Measurements from ENCODE around the gene RBM4. TPM values are rescaled to one million over a fixed set of nuclear protein-coding genes. Genes with fewer than 3 reads are reported as not detected.

Gene RBM4
- polyA plus RNA-seq, 1 experiment = 183 TPM

DNA sequence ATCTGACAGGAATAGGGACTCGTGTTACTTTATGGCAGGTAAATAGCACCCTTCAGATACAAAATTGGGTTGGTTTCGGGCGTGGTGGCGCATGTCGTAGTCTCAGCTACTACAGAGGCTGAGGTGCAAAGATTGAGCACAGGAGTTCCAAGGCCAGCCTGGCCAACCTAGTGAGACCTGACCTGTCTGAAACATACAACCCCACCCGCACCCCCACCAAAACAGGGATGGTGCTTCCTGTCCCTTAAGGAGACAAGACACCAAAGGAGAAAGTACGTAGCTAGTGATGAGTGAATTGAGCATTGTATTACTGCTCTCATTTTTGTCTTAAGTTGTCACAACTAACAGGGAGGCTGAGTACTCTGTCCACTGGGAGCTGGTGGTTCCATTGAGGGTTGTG lies 14.1 kb downstream of the RBM4 start:
- H3K27me3 ChIP-seq (ENCODE audit: control insufficient read depth, insufficient read depth, low read length) = no peaks in the 10 kb centered on the region
- POLR2A ChIA-PET = no interaction called here
- H3K4me3 ChIP-seq (ENCODE audit: low read depth, low read length) = no peak overlapping the region
- H3K36me3 ChIP-seq (ENCODE audit: control insufficient read depth, insufficient read depth, low read length) = no peaks in the 10 kb centered on the region; the same call in 1 of the 2 replicates
- TF ChIP-seq, protein P1, sequence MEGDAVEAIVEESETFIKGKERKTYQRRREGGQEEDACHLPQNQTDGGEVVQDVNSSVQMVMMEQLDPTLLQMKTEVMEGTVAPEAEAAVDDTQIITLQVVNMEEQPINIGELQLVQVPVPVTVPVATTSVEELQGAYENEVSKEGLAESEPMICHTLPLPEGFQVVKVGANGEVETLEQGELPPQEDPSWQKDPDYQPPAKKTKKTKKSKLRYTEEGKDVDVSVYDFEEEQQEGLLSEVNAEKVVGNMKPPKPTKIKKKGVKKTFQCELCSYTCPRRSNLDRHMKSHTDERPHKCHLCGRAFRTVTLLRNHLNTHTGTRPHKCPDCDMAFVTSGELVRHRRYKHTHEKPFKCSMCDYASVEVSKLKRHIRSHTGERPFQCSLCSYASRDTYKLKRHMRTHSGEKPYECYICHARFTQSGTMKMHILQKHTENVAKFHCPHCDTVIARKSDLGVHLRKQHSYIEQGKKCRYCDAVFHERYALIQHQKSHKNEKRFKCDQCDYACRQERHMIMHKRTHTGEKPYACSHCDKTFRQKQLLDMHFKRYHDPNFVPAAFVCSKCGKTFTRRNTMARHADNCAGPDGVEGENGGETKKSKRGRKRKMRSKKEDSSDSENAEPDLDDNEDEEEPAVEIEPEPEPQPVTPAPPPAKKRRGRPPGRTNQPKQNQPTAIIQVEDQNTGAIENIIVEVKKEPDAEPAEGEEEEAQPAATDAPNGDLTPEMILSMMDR (IDR thresholded peaks at IDR 0.05; ENCODE audit: insufficient read depth, low read depth, low read length) = no peak
- CTCF ChIA-PET = interaction anchor here (0.9 to 2.3 kb wide), 5 partner anchors 9 to 75 kb away, joined by 3 to 7 read pairs (median 4); partner anchors contain the start of gene RBM4B
- no peak for DNase-seq (ENCODE audit: low read depth)

DNA sequence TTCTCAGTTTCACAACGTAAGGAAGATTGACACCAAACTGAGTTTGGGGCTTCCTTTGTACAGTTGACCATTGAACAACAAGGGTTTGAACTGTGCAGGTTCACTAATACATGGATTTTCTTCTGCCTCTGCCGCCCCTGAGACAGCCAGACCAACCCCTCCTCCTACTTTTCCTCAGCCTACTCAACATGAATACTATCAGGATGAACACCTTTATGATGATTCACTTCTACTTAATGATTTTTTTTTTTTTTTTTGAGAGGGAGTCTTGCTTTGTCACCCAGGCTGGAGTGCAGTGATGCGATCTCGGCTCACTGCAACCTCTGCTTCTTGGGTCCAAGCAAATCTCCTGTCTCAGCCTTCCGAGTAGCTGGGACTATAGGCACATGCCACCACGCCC lies 14.6 kb downstream of the RBM4 start:
- DNase-seq (ENCODE audit: low read depth) = no peak
- Histone ChIP-seq H3K36me3 (ENCODE audit: control insufficient read depth, insufficient read depth, low read length) (no peaks in the 10 kb centered on the region; the same call in 1 of the 2 replicates), H3K4me3 (ENCODE audit: low read depth, low read length) (no peak overlapping the region), H3K27me3 (ENCODE audit: control insufficient read depth, insufficient read depth, low read length) (no peaks in the 10 kb centered on the region)
- POLR2A ChIA-PET = no interaction called here
- CTCF ChIA-PET = interaction anchor here (0.9 to 2.3 kb wide), 5 partner anchors 9 to 76 kb away, joined by 3 to 7 read pairs (median 4); partner anchors contain the start of gene RBM4B
- TF ChIP-seq, protein P1 (IDR thresholded peaks at IDR 0.05; ENCODE audit: insufficient read depth, low read depth, low read length) = no peak

DNA sequence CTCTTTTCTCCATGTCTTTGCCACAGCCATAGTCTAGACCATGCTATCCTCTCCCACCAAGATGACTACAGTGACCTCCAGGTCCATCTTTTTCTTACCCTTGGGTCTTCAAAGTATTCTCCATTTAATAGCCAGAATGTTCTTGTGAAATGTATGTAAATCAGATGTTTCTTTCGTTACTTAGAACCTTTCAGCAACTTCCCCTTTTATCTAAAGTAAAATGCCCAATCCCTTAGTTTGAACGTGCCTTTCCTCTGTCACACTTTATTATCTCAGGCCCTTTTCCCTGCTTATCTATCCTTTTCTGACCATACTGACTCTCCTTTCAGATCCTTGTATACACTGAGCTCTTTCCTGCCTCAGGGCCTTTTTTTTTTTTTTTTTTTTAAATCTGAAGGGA lies 21.3 kb downstream of the RBM4 start:
- H3K4me3 ChIP-seq (ENCODE audit: low read depth, low read length) = no peak overlapping the region
- no peaks in the 10 kb centered on the region; the same call in 1 of the 2 replicates for H3K27me3 ChIP-seq (ENCODE audit: control insufficient read depth, insufficient read depth, low read length)
- ChIA-PET CTCF (interaction anchor here (0.8 kb wide), 1 partner anchor 19 kb away, joined by 3 read pairs; no protein-coding TSS in a partner anchor), POLR2A (interaction anchor here (0.6 kb wide), 2 partner anchors 10 to 21 kb away, joined by 3 read pairs; no protein-coding TSS in a partner anchor)
- peaks cover 4% of the 10 kb centered on the region for H3K36me3 ChIP-seq (ENCODE audit: control insufficient read depth, insufficient read depth, low read length)
- no peak for DNase-seq (ENCODE audit: low read depth)
- TF ChIP-seq, protein P1 (IDR thresholded peaks at IDR 0.05; ENCODE audit: insufficient read depth, low read depth, low read length) = no peak

DNA sequence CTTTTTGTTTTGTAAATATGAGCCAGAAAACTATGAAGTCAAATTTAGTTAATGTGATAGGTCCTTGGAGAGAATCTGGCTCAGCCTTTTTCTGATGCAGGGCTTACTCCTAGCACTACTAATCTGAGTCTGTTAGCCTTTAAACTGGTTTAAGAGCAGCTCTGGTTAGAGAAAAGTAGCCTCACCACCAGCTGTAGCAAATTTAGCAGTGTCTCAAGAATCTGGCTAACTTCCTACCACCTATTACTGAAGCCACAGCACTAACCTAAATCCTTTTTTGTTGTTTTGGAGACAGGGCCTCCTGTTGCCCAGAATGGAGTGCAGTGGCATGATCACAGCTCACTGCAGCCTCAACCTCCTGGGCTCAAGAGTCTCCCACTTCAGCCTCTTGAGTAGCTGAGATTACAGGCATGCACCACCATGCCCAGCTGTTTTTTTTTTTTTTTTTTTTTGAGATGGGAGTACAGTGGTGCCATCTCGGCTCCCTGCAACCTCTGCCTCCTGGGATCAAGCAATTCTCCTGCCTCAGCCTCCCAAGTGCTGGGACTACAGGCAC lies 25.3 kb downstream of the RBM4 start:
- CTCF ChIA-PET = interaction anchor here (1.7 kb wide), 1 partner anchor 11 kb away, joined by 5 read pairs; no protein-coding TSS in a partner anchor
- no peak overlapping the region for H3K4me3 ChIP-seq (ENCODE audit: low read depth, low read length)

DNA sequence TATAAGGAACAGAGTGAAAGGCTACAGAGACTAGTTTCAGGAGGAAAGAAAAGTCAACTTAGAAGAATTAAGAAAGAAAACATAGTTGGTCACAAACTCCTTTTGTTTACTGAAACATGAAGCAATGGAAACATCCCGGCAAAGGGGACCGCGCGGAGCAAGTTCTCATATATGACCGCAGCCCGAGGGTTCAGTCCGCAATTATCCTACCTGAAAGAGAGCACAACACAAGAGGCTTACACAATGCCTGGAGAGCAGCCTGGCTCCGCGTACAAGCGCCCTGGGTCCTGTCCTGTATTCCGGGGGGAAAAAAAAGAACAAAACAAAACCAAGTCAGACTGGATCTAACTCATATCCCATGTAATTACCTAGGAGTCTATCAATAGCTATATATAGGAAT lies 26.9 kb downstream of the RBM4 start:
- CTCF ChIA-PET = interaction anchor here (1.2 kb wide), 1 partner anchor 12 kb away, joined by 4 read pairs; the partner anchor contains the start of gene RBM4B
- TF ChIP-seq, protein P1 (IDR thresholded peaks at IDR 0.05; ENCODE audit: insufficient read depth, low read depth, low read length) = no peak
- no peak overlapping the region for H3K4me3 ChIP-seq (ENCODE audit: low read depth, low read length)
- POLR2A ChIA-PET = no interaction called here
- H3K36me3 ChIP-seq (ENCODE audit: control insufficient read depth, insufficient read depth, low read length) = peaks cover 13% of the 10 kb centered on the region
- DNase-seq (ENCODE audit: low read depth) = no peak
- no peaks in the 10 kb centered on the region for H3K27me3 ChIP-seq (ENCODE audit: control insufficient read depth, insufficient read depth, low read length)

More for the DNA sequence above, 25.3 kb downstream of the RBM4 start:
- peaks cover 14% of the 10 kb centered on the region for H3K36me3 ChIP-seq (ENCODE audit: control insufficient read depth, insufficient read depth, low read length)
- TF ChIP-seq, protein P1 (IDR thresholded peaks at IDR 0.05; ENCODE audit: insufficient read depth, low read depth, low read length) = no peak
- POLR2A ChIA-PET = no interaction called here
- no peaks in the 10 kb centered on the region; the same call in 1 of the 2 replicates for H3K27me3 ChIP-seq (ENCODE audit: control insufficient read depth, insufficient read depth, low read length)
- DNase-seq (ENCODE audit: low read depth) = no peak

Data from BJ (cell line).